Endothelial cell of umbilical vein (primary cell): ENCODE results near the gene LITAF. TPM values are rescaled to one million over a fixed set of nuclear protein-coding genes. Genes with fewer than 3 reads are reported as not detected.

Source experiments
- BruUV-seq: library from RNA; stranded (reverse); fragments of 400-500 nt; replicated peaks from 2 replicates; lab custom pipeline; 2021; lab: Mats Ljungman, UMichigan
- CTCF ChIA-PET: fragments of 300-600, 350-600 bp; sonication (Branson Sonifier 250); formaldehyde crosslinking; loops from one replicate; lab custom pipeline; 2021; ENCODE audit warnings: antibody characterized with exemption, inconsistent platforms; lab: Charles Lee
- POLR2A ChIA-PET: fragments of 300-600, 350-600 bp; sonication (Branson Sonifier 250); formaldehyde crosslinking; loops from one replicate; lab custom pipeline; 2021; ENCODE audit warnings: antibody characterized with exemption, inconsistent platforms; lab: Charles Lee
- DNase-seq: peaks from one replicate; pipeline ENCODE4 v3.0.0-alpha.2; 2011; ENCODE audit warnings: low read depth, low spot score
- FAIRE-seq: peaks from 2 replicates; lab custom pipeline; 2011; peaks lifted over from hg19 to GRCh38; lab: Jason Lieb, UNC
- H2AFZ ChIP-seq: 2 replicates; pipeline ENCODE4 v1.6.0; 2012; ENCODE audit warnings: low read depth, low read length, control low read depth, inconsistent platforms
- H3K27ac ChIP-seq: 2 replicates; pipeline ENCODE4 v1.5.1; 2011; ENCODE audit warnings: low read depth, mild to moderate bottlenecking, control low read depth, low read length, moderate library complexity; ENCODE audit not compliant: insufficient read depth
- H3K27me3 ChIP-seq, 2 experiments: 2 replicates each; pipeline versions ENCODE4 v1.6.0 to v1.6.1; 2011; ENCODE audit warnings: low read length in 2 of 2, mixed read lengths in 1 of 2; ENCODE audit not compliant: control insufficient read depth in 2 of 2, insufficient read depth in 2 of 2
- H3K36me3 ChIP-seq, 2 experiments: 2 replicates in 1 of 2; 3 replicates in 1 of 2; pipeline ENCODE4 v1.5.1; 2011; ENCODE audit warnings: low read length in 2 of 2, mild to moderate bottlenecking in 1 of 2, moderate library complexity in 1 of 2; ENCODE audit not compliant: control insufficient read depth in 2 of 2, insufficient read depth in 2 of 2; ENCODE audit errors: extremely low read depth in 1 of 2
- H3K4me1 ChIP-seq: 3 replicates; pipeline ENCODE4 v1.5.1; 2011; ENCODE audit warnings: mild to moderate bottlenecking, low read length; ENCODE audit not compliant: control insufficient read depth, insufficient read depth; ENCODE audit errors: extremely low read depth
- H3K4me2 ChIP-seq: 2 replicates; pipeline ENCODE4 v1.6.1; 2011; ENCODE audit warnings: low read length, control low read depth, mixed read lengths; ENCODE audit not compliant: insufficient read depth
- H3K4me3 ChIP-seq, 3 experiments: fragments of 200-600 bp in 1 of 3; sonication (generic), shearing (Covaris generic) in 1 of 3; replicated peaks in 1 of 3; 2 replicates each; pipeline ENCODE4 v1.5.1; 2011 to 2016; ENCODE audit warnings: control low read depth in 3 of 3, low read length in 3 of 3, mild to moderate bottlenecking in 2 of 3, inconsistent platforms in 1 of 3, low read depth in 1 of 3, moderate library complexity in 1 of 3; ENCODE audit not compliant: insufficient read depth in 1 of 3
- H3K79me2 ChIP-seq: 2 replicates; pipeline ENCODE4 v1.6.0; 2012; ENCODE audit warnings: low read length, inconsistent platforms; ENCODE audit not compliant: control insufficient read depth, insufficient read depth
- H3K9ac ChIP-seq: replicated peaks from 2 replicates; pipeline ENCODE3; 2011; ENCODE audit warnings: low read length, control low read depth; ENCODE audit not compliant: insufficient read depth; ENCODE audit errors: extremely low read depth
- H3K9me1 ChIP-seq: replicated peaks from 3 replicates; pipeline ENCODE4 v1.6.0; 2011; ENCODE audit warnings: mild to moderate bottlenecking, low read length; ENCODE audit not compliant: control insufficient read depth, insufficient read depth; ENCODE audit errors: extremely low read depth
- H3K9me3 ChIP-seq: replicated peaks from 2 replicates; pipeline ENCODE4 v1.5.1; 2012; ENCODE audit warnings: low read length, inconsistent platforms; ENCODE audit not compliant: control insufficient read depth, insufficient read depth
- H4K20me1 ChIP-seq: replicated peaks from 2 replicates; pipeline ENCODE3; 2011; ENCODE audit warnings: mild to moderate bottlenecking, low read length; ENCODE audit not compliant: control insufficient read depth, insufficient read depth; ENCODE audit errors: extremely low read depth
- EZH2 ChIP-seq: IDR thresholded peaks from 2 replicates; pipeline ENCODE4 v1.6.1; 2012; ENCODE audit warnings: borderline replicate concordance, low read depth, mild to moderate bottlenecking, moderate library complexity, low read length, inconsistent platforms; ENCODE audit not compliant: severe bottlenecking
- FOS ChIP-seq: IDR thresholded peaks from 2 replicates; pipeline ENCODE4 v1.6.1; 2011; ENCODE audit warnings: mild to moderate bottlenecking, low read length, moderate library complexity, borderline replicate concordance; ENCODE audit not compliant: insufficient read depth
- GATA2 ChIP-seq: IDR thresholded peaks from 2 replicates; pipeline ENCODE4 v1.7.0; 2011; ENCODE audit warnings: low read depth, mild to moderate bottlenecking, moderate library complexity, mixed read lengths, low read length; ENCODE audit not compliant: insufficient read length, insufficient read depth
- JUN ChIP-seq: IDR thresholded peaks from 2 replicates; pipeline ENCODE4 v1.6.1; 2011; ENCODE audit warnings: borderline replicate concordance, low read depth; ENCODE audit not compliant: insufficient read length, insufficient read depth
- MYC ChIP-seq: IDR thresholded peaks from one replicate; pipeline ENCODE4 v1.6.1; 2011; ENCODE audit warnings: mild to moderate bottlenecking, low read depth, low read length
- POLR2A ChIP-seq: IDR thresholded peaks from 2 replicates; pipeline ENCODE4 v1.6.1; 2012; ENCODE audit warnings: low read depth, mild to moderate bottlenecking, control low read depth, low read length
- POLR2AphosphoS5 ChIP-seq: IDR thresholded peaks from 2 replicates; pipeline ENCODE4 v1.6.1; 2012; ENCODE audit warnings: low read depth, mild to moderate bottlenecking, control low read depth, low read length, moderate library complexity; ENCODE audit not compliant: insufficient read depth
- dilution Hi-C: fragments of 300-500 bp; cut with MboI; formaldehyde crosslinking; loops from one replicate; pipeline ENCODE4 v1.15.0; 2019; ENCODE audit warnings: low sequenced_read_pairs; ENCODE audit not compliant: extremely low pct_ligation_motif_present
- intact Hi-C: fragments of 100-400 bp; cut with micrococcal nuclease; formaldehyde crosslinking; loops from one replicate; pipeline ENCODE4 v1.10.0; 2022
- polyA plus RNA-seq, 4 experiments: library from polyadenylated mRNA; depleted of rRNA in 3 of 4; stranded (reverse) in 3 of 4; unstranded in 1 of 4; fragments of >200 nt; gene quantifications; 2 replicates each; pipeline versions ENCODE4 v1.2.1 to v1.2.3, GENCODE V29; 2011 to 2012; ENCODE audit warnings: missing spikeins in 1 of 4
- total RNA-seq: library from RNA; stranded (reverse); gene quantifications from 2 replicates; pipeline ENCODE4 v1.2.3, GENCODE V29; 2021
- TF ChIP-seq, protein P1 (sequence below): IDR thresholded peaks from 2 replicates; pipeline ENCODE4 v1.6.1; 2011; ENCODE audit not compliant: insufficient read depth, insufficient read length
- TF ChIP-seq, protein P2 (sequence below), 2 donors: IDR thresholded peaks; 1 replicate in 1 of 2; 2 replicates in 1 of 2; pipeline ENCODE4 v1.5.1; 2011; ENCODE audit warnings: low read length in 2 of 2, mild to moderate bottlenecking in 2 of 2, moderate library complexity in 2 of 2, control low read depth in 1 of 2, inconsistent platforms in 1 of 2, low read depth in 1 of 2; ENCODE audit not compliant: insufficient read depth in 1 of 2; ENCODE audit errors: extremely low read depth in 1 of 2

LITAF gene
- total and polyA plus RNA-seq, 2 donors (not counting 3 experiments of a cell fraction or from before 2014, with no cell fraction given): 15.2 to 27.2 TPM

DNA sequence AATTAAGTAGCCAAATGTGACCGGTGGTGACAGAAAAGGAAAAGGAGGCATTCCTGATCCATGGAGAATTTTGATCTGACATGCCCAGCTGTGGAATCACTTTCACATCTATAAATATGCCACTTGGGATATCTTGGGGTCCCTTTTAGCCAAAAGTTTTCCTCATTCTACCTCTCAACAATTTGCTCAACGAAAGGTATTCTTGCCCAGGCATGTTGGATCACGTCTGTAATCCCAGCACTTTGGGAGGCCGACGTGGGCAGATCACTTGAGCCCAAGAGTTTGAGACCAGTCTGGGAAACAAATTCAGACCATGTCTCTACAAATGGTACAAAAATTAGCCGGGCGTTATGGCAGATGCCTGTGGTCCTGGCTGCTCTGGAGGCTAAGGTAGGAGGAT is 24.3 kb downstream of the LITAF start:
- TF ChIP-seq, protein P1, sequence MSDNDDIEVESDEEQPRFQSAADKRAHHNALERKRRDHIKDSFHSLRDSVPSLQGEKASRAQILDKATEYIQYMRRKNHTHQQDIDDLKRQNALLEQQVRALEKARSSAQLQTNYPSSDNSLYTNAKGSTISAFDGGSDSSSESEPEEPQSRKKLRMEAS: no peak
- TF ChIP-seq GATA2 (no peak), FOS (no peak), JUN (no peak), MYC (no peak), EZH2 (no peak), POLR2AphosphoS5 (no peak), POLR2A (no peak)
- TF ChIP-seq, protein P2, sequence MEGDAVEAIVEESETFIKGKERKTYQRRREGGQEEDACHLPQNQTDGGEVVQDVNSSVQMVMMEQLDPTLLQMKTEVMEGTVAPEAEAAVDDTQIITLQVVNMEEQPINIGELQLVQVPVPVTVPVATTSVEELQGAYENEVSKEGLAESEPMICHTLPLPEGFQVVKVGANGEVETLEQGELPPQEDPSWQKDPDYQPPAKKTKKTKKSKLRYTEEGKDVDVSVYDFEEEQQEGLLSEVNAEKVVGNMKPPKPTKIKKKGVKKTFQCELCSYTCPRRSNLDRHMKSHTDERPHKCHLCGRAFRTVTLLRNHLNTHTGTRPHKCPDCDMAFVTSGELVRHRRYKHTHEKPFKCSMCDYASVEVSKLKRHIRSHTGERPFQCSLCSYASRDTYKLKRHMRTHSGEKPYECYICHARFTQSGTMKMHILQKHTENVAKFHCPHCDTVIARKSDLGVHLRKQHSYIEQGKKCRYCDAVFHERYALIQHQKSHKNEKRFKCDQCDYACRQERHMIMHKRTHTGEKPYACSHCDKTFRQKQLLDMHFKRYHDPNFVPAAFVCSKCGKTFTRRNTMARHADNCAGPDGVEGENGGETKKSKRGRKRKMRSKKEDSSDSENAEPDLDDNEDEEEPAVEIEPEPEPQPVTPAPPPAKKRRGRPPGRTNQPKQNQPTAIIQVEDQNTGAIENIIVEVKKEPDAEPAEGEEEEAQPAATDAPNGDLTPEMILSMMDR (IDR thresholded peaks at IDR 0.05; ENCODE audit: extremely low read depth in 1 of 2, insufficient read depth in 1 of 2, low read depth in 1 of 2, low read length in 2 of 2): no peak
- no peak overlapping the region for H3K9ac ChIP-seq
- H3K79me2 ChIP-seq: no peaks in the 10 kb centered on the region
- CTCF ChIA-PET: no interaction called here
- dilution Hi-C loops: no loop called here
- H3K36me3 ChIP-seq: no peaks in the 10 kb centered on the region
- H4K20me1 ChIP-seq: no peaks in the 10 kb centered on the region
- intact Hi-C loops: no loop called here
- FAIRE-seq (no peak), DNase-seq (no peak)
- H3K4me2 ChIP-seq: no peak overlapping the region
- no peak overlapping the region for H2AFZ ChIP-seq
- H3K9me1 ChIP-seq: no peaks in the 10 kb centered on the region
- H3K27me3 ChIP-seq: no peaks in the 10 kb centered on the region
- POLR2A ChIA-PET: no interaction called here
- no peak overlapping the region for H3K4me3 ChIP-seq
- no peak overlapping the region for H3K27ac ChIP-seq
- H3K9me3 ChIP-seq: no peaks in the 10 kb centered on the region
- BruUV-seq: no TSS peak
- peaks cover 11% of the 10 kb centered on the region for H3K4me1 ChIP-seq
